Activated CD4-positive, CD25-positive, alpha-beta regulatory T cell treated with anti-CD3 and anti-CD28 coated beads, Interleukin-2, amount 50 U/mL, for 24 hours (primary cell): ENCODE results near the gene SASH3.

Experiments used
- ATAC-seq, 2 donors: fragments of 150-1000 bp; cut with Tn5 transposase; one replicate each; pipeline ENCODE4 v1.10.0; 2021; ENCODE audit warnings: mild to moderate bottlenecking in 1 of 2, moderate library complexity in 1 of 2

The SASH3 gene

DNA sequence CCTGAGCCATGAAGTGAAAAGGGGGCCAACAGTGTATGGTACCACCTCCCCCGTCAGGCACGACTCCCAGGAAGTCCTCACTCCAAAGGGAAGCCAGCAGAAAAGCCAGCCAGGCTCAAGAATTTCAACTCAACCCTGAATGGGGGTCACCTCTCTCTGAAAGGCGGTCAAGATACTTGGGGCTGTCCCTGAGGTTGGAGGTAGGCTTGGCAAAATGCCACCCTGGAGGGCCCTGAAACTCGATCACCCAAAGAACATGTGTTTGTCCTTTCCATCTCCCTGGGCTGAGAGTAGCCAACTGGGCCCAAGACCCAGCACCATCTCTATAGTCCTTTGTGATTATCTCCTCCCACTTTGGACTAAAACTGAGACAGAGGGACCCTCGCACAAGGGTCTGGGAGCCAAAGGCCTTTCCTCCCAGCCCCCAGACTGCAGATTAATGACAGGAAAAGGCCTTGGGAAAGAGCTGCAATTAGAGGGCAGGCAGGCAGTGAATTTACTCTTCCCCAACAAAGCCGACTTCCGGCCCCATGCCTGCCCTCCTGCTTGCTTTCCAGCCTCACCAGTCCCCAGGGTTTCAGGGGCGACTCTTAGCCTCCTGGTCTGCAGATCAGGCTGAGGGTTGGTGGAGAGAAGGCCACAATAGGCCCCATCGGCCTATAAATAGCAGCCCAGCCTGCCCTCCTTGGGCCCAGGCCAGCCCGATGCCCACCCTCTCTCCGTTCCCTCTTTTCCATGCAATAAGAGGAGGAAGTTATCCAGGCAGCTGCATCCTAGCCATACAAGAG lies 5.6 kb downstream of the SASH3 start:
- no peak for ATAC-seq

DNA sequence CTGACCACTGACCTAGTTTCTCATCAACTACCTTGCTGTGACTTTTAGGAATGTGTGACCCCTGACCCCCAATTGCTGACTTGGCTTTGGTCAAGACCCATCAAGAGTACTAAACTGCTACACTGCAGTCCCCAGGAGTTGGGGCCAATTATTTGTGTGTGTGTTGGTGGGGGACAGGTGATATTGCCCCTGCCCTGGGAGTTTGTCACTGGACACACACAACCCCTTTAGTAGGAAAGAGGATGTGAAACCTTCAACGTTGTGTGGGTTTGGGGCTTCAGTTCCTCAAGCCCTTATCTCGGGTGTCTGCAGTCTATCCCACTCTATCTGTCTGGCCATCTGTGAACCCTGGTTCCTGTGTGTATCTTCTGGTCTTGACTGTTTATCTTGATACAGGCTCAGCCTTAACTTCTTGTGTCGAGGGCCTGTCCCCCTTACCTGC lies 6.5 kb downstream of the SASH3 start:
- no peak for ATAC-seq

DNA sequence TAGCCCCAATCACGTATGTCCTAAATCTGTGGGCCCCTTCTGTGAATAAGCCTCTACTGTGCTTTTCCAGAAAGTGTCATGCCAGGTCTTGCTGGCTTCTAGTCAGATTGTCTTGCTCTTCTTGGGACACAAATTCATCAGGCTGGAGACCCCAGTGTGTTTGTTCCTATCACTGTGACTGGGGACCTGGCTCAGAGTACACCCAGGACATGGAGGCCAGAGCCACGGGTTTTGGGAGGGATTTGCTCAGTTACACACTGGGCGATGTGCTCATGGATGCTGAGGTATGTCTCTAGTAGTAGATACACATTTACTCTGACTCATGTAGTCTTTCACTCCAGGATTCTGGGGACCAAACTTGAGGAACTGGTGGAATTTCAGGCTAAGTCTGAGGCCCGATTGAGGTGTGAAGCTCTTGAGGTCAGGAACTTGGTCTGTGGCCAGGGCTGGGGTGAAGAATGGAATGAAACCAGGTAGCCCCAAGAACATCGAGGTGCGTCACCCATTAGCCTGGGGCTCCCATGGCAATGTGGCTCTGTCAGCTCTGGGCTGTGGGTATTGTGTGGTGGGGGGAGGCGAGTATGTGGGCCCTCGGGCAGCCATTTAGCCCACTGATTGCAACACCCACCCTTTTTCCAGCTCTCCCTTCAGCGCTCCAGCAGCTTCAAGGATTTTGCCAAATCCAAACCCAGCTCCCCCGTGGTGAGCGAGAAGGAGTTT lies 7.7 kb downstream of the SASH3 start:
- no peak for ATAC-seq

GRCh38 chrX:129788527-129788926 lies 8.8 kb downstream of the SASH3 start:
- ATAC-seq, result no peak

GRCh38 chrX:129790146-129790545 lies 10.4 kb downstream of the SASH3 start:
- ATAC-seq, result no peak

GRCh38 chrX:129790808-129791207 lies 11.1 kb downstream of the SASH3 start:
- no peak for ATAC-seq

DNA sequence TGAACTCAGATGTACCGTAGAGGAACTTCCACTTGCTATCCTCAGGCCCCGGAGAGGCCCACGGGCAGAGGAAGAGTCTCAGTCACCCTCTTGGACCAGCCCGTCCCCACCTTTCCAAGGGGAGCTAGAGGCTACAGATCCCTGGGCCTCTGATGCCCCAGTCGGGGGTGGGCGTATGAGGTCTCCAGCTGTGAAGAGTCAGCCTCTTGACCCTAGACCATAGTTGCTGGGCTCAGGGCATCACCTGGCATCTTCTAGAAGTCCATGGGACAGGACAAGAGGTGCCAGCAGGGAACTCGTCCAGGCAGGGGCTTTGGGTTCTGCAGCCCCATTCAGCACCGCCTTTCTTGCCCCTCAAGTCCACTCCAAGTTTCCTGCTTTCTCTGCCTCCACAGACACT lies 11.6 kb downstream of the SASH3 start:
- no peak for ATAC-seq

DNA sequence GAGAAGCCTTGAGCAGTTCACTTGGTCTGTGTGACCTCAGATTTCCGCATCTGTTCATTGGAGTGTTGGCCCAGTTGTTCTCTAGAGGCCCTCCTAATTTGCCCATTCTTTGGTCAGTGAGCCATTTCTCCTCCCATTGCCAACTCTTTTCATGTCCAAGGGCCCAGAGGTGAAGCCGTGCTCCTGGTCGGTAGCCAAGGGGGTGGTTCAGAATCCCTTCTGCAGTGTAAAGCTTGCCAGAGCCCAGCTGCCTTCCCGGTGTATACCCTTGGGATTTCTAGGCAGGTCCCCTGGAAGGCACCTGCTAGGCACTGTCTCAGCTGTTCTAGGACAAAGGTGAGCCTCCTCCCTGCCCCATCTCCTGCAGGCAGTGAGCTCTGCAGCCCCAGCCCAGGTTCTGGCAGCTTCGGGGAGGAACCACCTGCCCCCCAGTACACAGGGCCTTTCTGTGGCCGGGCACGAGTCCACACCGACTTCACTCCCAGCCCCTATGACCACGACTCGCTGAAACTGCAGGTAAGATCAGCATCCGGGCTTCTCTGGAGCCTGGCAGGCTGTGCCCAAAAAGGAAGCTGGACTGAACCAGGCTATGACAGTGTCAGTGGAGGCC lies 12.3 kb downstream of the SASH3 start:
- ATAC-seq, result no peak

DNA sequence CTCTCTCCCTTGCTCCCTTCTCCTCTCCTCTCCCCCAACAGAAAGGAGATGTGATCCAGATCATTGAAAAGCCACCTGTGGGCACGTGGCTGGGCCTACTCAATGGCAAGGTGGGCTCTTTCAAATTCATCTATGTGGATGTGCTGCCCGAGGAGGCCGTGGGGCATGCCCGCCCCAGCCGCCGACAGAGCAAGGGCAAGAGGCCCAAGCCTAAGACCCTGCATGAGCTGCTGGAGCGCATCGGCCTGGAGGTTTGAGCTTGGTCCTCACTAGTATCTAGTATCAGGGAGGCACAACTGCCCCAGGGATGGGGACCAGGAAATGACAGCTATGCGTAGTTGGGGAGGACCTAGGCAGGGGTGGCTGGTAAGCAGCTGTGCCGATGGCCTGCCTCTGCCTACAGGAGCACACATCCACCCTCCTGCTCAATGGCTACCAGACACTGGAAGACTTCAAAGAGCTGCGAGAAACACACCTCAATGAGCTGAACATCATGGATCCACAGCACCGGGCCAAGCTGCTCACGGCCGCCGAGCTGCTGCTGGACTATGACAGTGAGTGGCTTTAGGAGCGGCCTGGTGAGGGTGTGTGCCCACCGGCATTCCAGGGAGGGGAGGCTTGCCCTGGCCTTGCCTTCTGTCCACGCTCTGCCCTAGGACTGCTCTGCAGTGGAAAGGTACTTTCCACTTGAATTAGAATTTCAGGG lies 13.0 kb downstream of the SASH3 start:
- no peak for ATAC-seq

- ATAC-seq, result no peak
Observed at GRCh38 chrX:129793604-129794191, 13.9 kb downstream of the SASH3 start.

GRCh38 chrX:129795584-129795983 lies 15.8 kb downstream of the SASH3 start:
- ATAC-seq, result no peak

- no peak for ATAC-seq
Observed at GRCh38 chrX:129797251-129797906, 17.6 kb downstream of the SASH3 start.

DNA sequence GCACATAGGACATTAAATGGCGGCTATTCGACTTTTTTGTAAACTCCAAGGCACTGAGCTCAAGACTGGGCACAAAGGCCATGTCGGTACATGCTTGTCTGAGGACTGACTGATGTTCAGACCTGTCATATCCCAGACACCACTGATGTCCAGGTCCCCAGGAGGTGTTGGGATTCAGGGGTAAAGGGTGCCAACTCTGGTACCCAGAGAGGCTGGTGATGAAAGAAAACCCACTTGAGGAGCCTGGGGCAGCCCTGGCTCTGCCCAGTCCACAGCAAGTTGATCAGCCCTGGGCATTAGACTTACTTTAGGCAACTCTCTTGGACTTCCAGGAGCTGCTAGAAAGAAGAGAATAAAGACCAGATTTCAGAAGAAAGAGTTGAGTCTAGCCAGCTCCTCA lies 18.7 kb downstream of the SASH3 start:
- no peak for ATAC-seq

- peak; percentile 88 to 97 for ATAC-seq
Observed at GRCh38 chrX:129798888-129799287, 19.1 kb downstream of the SASH3 start.

DNA sequence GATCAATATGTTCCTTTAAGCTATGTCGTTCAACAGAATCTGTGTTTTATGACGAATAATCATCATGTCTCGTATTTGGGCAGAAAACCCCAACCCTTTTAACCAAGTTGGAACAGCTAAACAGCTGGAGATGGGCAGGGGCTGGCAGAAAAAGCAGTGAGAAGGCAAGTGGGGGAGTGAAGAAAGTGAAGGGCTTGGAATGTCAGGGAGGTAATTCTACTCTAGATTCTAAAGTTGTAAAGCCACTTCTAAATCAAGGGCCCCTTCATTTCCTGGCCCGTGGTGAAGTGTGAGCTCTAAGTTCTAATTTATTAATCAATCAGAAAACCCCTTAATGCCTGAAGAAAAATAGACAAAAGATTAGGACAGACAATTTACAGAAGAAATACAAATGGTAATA lies 20.4 kb downstream of the SASH3 start:
- no peak for ATAC-seq

GRCh38 chrX:129802863-129803262 lies 23.1 kb downstream of the SASH3 start:
- ATAC-seq, result no peak

DNA sequence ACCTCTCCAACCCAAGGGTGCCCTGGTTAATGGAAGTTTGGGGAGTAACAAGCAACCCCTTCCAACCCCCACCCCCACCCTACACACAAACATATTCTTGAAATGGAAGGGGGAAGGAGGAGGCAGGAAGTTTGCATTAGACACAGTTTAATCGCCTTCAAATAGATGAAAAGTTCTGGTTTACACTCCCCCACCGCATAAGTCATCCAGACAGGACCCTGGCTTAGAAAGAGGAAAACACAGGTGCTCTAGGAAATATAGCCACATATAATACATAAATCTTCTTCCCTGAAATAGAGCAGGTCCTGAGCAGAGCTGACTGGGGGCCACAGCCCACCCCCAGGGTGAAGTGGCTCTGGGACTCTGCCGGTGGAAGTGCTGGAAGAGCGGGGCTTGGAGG lies 25.1 kb downstream of the SASH3 start:
- ATAC-seq, result no peak

- no peak for ATAC-seq
Observed at GRCh38 chrX:129808158-129808828, 28.5 kb downstream of the SASH3 start.

- peak; percentile 82 to 89 for ATAC-seq
Observed at GRCh38 chrX:129808829-129809796, 29.4 kb downstream of the SASH3 start.

GRCh38 chrX:129813662-129814368 lies 34.1 kb downstream of the SASH3 start:
- ATAC-seq, result no peak
